OCI-LY1 (cell line): ENCODE data around the gene ARL1.

Source experiments
- H2AFZ ChIP-seq: fragments of 200-600 bp; sonication (generic), shearing (Covaris generic); 2 replicates; pipeline ENCODE4 v1.6.0; 2014; ENCODE audit warnings: antibody characterized with exemption, mild to moderate bottlenecking, low read length
- H3F3A ChIP-seq: fragments of 200-600 bp; sonication (generic), shearing (Covaris generic); 2 replicates; pipeline ENCODE4 v1.6.0; 2014; ENCODE audit warnings: mild to moderate bottlenecking, antibody characterized with exemption, low read length, moderate library complexity; ENCODE audit not compliant: insufficient read depth
- H3K27ac ChIP-seq: fragments of 200-600 bp; sonication (generic); 2 replicates; pipeline ENCODE4 v1.5.1; 2014; ENCODE audit warnings: low read length, mixed run types, mild to moderate bottlenecking, low read depth; ENCODE audit not compliant: poor library complexity, severe bottlenecking
- H3K27me3 ChIP-seq: fragments of 200-600 bp; sonication (generic); 2 replicates; pipeline ENCODE4 v1.6.0; 2014; ENCODE audit warnings: antibody characterized with exemption, mild to moderate bottlenecking, low read length, moderate library complexity; ENCODE audit not compliant: insufficient read depth
- H3K36me3 ChIP-seq: fragments of 200-600 bp; sonication (generic); 2 replicates; pipeline ENCODE4 v1.6.1; 2014; ENCODE audit warnings: mild to moderate bottlenecking, antibody characterized with exemption, low read length, moderate library complexity, mixed read lengths; ENCODE audit not compliant: insufficient read depth
- H3K4me1 ChIP-seq: fragments of 200-600 bp; sonication (generic); 2 replicates; pipeline ENCODE4 v1.5.1; 2014; ENCODE audit warnings: mild to moderate bottlenecking, low read length, moderate library complexity; ENCODE audit not compliant: insufficient read depth, severe bottlenecking
- H3K4me2 ChIP-seq: fragments of 200-600 bp; sonication (generic), shearing (Covaris generic); 2 replicates; pipeline ENCODE4 v1.6.1; 2014; ENCODE audit warnings: low read length
- H3K4me3 ChIP-seq: fragments of 200-600 bp; sonication (generic); 2 replicates; pipeline ENCODE4 v1.5.1; 2014; ENCODE audit warnings: low read length, low read depth, mild to moderate bottlenecking, mixed read lengths; ENCODE audit not compliant: poor library complexity, severe bottlenecking
- H3K79me2 ChIP-seq: fragments of 200-600 bp; shearing (Covaris generic); 2 replicates; pipeline ENCODE4 v1.6.1; 2016; ENCODE audit warnings: mixed run types, low read length, mixed read lengths; ENCODE audit not compliant: insufficient read depth
- H3K9ac ChIP-seq: fragments of 200-600 bp; sonication (generic), shearing (Covaris generic); 2 replicates; pipeline ENCODE4 v1.6.1; 2014; ENCODE audit warnings: mild to moderate bottlenecking, low read length, mixed read lengths
- H3K9me2 ChIP-seq: fragments of 200-600 bp; sonication (generic), shearing (Covaris generic); 2 replicates; pipeline ENCODE4 v1.6.1; 2014; ENCODE audit warnings: low read depth, mild to moderate bottlenecking, low read length, mixed read lengths
- H3K9me3 ChIP-seq: fragments of 200-600 bp; shearing (Covaris generic); 2 replicates; pipeline ENCODE4 v1.6.1; 2014; ENCODE audit warnings: low read length, mixed read lengths
- H4K20me1 ChIP-seq: fragments of 200-600 bp; sonication (generic), shearing (Covaris generic); 2 replicates; pipeline ENCODE4 v1.6.0; 2016; ENCODE audit warnings: mild to moderate bottlenecking, low read length; ENCODE audit not compliant: insufficient read depth
- CTCF ChIP-seq: fragments of 200-600 bp; sonication (generic), shearing (Covaris generic); IDR thresholded peaks from 2 replicates; pipeline ENCODE4 v1.5.1; 2017; ENCODE audit warnings: mild to moderate bottlenecking, antibody characterized with exemption, low read length, moderate library complexity, mixed read lengths
- EZH2 ChIP-seq: fragments of 200-600 bp; sonication (generic), shearing (Covaris generic); IDR thresholded peaks from 2 replicates; pipeline ENCODE4 v1.8.0; 2017; ENCODE audit warnings: borderline replicate concordance, mixed run types, mild to moderate bottlenecking, antibody characterized with exemption, low read length, moderate library complexity, mixed read lengths

The ARL1 gene

DNA sequence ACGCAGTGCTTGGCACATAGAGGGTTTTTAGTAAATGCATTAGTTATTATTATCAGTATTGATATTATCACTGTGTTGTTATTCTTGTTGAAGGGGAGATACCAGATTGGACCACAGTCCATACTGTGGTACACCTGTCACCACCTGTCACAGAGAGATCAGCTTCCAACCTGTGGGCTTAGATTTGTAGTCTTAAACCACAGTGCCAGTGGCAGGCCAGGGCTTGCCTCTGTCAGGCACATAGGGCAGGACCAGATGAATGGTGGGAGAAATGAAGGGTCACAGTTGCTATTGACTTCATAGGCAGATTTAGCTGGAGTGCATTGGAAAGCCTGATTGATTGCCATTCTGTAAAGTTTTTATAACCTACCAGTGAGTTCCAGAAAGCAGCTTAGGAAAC lies 35.1 kb downstream of the ARL1 start:
- H4K20me1 ChIP-seq = no peaks in the 10 kb centered on the region
- no peaks in the 10 kb centered on the region for H3K9me2 ChIP-seq
- no peak overlapping the region for H2AFZ ChIP-seq
- H3K27ac ChIP-seq = no peak overlapping the region
- H3K4me3 ChIP-seq = no peak overlapping the region
- no peak overlapping the region for H3K4me2 ChIP-seq
- no peaks in the 10 kb centered on the region for H3K9me3 ChIP-seq
- TF ChIP-seq CTCF (no peak), EZH2 (no peak)
- H3K79me2 ChIP-seq = no peaks in the 10 kb centered on the region
- H3K4me1 ChIP-seq = no peaks in the 10 kb centered on the region
- no peaks in the 10 kb centered on the region for H3K27me3 ChIP-seq
- H3K9ac ChIP-seq = no peak overlapping the region
- H3F3A ChIP-seq = no peaks in the 10 kb centered on the region
- peaks cover 85% of the 10 kb centered on the region for H3K36me3 ChIP-seq

- H3K9me3 ChIP-seq = no peaks in the 10 kb centered on the region
- H3K27ac ChIP-seq = no peak overlapping the region
- H4K20me1 ChIP-seq = no peaks in the 10 kb centered on the region
- no peak overlapping the region for H3K4me2 ChIP-seq
- no peaks in the 10 kb centered on the region for H3K9me2 ChIP-seq
- no peaks in the 10 kb centered on the region for H3K79me2 ChIP-seq
- H3K27me3 ChIP-seq = no peaks in the 10 kb centered on the region
- H3K36me3 ChIP-seq = peaks cover 76% of the 10 kb centered on the region
- H3K4me1 ChIP-seq = no peaks in the 10 kb centered on the region
- no peak for TF ChIP-seq EZH2
- TF ChIP-seq CTCF = no peak
- no peak overlapping the region for H2AFZ ChIP-seq
- no peak overlapping the region for H3K9ac ChIP-seq
- no peaks in the 10 kb centered on the region for H3F3A ChIP-seq
- H3K4me3 ChIP-seq = no peak overlapping the region
Measured at GRCh38 chr12:101368016-101368415, 39.6 kb downstream of the ARL1 start.

DNA sequence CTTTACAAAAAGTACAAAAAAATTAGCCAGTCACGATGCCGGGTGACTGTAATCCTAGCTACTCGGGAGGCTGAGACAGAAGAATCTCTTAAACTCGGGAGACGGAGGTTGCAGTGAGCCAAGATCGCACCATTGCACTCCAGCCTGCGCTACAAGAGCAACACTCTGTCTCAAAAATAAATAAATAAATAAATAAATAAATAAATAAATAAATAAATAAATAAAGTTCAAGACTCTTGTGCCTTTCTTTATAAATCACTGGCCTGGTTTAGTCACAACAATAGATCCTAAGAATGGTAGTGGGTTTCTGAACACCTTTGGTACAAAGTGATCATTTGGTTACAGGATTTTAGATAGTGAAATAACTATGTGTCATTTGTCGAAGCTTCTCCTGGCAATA lies 46.1 kb downstream of the ARL1 start:
- Histone ChIP-seq H4K20me1 (no peaks in the 10 kb centered on the region), H3K9me3 (no peaks in the 10 kb centered on the region), H3K79me2 (no peaks in the 10 kb centered on the region), H3K4me1 (no peaks in the 10 kb centered on the region), H3K27me3 (no peaks in the 10 kb centered on the region), H3F3A (no peaks in the 10 kb centered on the region), H3K36me3 (peaks cover 76% of the 10 kb centered on the region), H2AFZ (no peak overlapping the region), H3K27ac (no peak overlapping the region), H3K9me2 (no peaks in the 10 kb centered on the region), H3K4me3 (no peak overlapping the region), H3K9ac (no peak overlapping the region), H3K4me2 (no peak overlapping the region)
- TF ChIP-seq CTCF = no peak
- TF ChIP-seq EZH2 = no peak
